DMS114 treated with DMSO at 0.1 percent for 48 hours (cell line): ENCODE results near the gene RBSN.
"Not testable (repeated sequence)": the region's sequence is repeated elsewhere in the genome, so short reads cannot be mapped to it uniquely, and the experiment has no call there.

Source experiments
- DNase-seq: peaks from one replicate; lab custom pipeline; 2025; ENCODE audit not compliant: unreplicated experiment; lab: John Stamatoyannopoulos, UW

RBSN gene

DNA sequence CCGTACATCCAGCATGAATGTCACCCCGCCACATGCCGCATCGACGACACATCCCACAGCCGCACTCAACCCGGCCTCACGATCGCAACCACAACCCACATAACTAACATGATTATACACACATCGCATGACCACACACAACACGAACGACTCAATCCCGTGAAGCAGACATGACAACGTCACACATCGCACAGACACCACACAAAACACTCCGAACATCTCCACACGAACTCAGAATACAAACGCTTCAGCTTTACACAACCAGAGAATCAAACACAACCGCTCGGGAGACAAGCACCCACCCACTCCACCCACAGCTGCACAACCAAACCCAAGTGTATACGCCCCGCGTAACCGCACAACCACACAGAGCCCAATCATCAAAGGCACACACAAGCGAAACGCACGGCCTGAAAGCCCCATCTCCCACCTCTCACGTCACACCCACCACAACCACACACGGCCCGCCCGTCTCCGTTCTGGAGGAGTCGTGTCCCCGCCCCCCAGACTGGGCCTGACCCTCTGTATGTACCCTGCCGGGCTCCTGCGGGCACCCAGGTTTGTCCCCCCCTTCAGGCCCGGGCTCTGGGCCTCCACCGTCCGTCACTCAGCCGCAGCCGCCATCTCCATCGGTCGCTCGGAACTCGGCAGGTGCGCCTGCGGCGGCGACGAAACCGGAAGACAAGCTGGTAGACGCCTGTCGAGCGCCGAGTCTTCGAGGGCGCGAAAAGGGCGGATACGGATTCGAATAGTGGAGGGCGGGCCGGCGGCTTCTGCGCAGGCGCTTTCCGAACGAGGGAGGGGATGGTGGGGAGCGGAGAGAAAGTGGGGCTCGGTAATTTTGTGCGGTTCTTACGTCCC lies at the start of gene RBSN:
Gene RBSN (minus strand): TSS at position 646 of the 861 bp plus-strand sequence. CDS start 3,028 bp downstream, outside the sequence.
- DNase-seq, result peak; percentile 86

DNA sequence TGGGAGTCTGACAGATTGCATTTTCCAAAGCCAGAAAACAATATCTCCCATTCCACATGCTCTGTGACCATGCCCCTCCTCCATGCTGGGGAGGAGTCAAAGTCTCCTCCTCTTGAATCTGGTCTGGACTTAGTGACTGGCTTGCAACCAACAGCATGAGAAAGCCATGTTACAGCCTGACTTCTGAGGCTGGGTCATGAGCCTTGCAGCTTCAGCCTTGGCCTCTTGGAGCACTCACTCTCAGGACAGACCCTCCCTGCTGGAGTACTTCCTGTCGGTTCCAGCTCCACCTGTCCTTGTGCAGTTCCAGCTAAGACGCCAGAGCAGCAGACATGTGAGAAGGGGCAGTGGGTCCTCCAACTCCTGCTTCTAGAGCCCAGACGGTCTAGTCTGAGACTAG lies 49.7 kb upstream of the RBSN start:
- DNase-seq, result no peak

DNA sequence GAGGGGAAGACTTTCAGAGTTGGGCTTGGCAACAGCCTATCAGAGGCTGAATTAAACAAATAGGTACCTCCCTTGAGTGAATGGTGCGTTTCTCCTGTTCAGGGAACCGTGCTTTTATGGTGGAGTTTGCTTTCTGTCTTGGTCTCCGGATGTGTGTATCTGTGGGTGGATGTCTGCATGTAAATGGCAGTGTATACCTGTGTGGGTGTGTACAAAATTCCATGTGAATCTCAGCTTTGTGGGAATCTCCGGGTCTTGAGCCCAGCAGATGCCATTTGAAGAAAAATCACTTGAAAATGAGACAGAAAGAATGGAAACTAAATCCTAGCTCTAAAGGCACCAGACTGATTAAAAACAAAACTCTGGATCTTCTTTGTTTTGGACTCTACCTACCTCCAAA lies 37.9 kb upstream of the RBSN start:
- DNase-seq, result not testable (repeated sequence)

DNA sequence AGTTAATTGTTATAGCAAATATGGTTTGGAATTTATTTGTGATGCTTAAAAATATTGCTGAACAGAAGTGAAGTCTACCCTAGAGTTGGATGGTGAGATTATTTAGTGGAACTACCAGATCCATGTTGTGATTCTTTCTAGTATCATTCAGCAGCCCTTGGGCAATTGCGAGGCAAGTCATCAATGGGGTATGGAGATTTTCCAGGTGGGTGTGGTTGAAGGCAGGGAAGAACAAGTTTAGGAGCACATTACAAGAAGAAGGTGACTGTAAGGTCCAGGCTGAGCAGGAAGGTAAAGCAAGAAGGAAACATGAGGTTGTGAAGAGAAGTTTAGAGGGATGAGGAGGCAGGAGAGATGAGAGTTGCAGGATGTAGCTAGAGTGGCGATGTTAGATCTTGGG lies 36.0 kb upstream of the RBSN start:
- DNase-seq, result not testable (repeated sequence)

DNA sequence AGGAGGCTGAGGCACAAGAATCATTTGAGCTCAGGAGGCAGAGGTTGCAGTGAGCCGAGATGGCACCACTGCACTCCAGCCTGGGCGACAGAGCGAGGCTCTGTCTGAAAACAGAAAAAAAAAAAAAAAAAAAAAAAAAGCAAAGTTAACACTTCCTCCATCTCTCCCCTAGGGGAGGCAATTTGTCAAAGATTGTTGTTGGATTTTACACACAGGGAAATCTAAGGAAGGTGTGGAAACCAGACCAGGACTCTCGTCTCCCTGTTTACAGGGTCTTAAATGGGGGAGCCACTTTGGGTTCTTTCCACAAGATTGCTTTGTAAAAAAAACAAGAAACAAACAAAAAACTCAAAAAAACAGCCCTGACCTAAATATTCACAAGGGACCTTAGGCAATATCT lies 29.5 kb upstream of the RBSN start:
- DNase-seq, result not testable (repeated sequence)

DNA sequence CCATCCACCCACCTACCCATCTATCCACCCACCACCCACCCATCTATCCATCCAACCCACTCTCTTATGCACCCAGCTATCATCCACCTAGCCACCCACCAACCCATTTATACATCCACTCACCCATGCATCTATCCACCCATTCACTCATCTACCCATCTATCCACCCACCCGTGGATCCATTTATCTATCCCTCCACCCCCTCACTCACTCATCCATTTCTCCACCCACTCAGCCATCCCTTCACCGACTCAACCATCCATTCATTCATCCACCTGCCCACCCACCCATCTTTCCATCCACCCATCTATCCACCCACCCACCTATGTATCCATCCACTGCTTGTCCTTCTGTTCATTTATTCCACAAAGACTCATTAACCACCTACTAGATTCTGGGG lies 28.0 kb upstream of the RBSN start:
- DNase-seq, result not testable (repeated sequence)

DNA sequence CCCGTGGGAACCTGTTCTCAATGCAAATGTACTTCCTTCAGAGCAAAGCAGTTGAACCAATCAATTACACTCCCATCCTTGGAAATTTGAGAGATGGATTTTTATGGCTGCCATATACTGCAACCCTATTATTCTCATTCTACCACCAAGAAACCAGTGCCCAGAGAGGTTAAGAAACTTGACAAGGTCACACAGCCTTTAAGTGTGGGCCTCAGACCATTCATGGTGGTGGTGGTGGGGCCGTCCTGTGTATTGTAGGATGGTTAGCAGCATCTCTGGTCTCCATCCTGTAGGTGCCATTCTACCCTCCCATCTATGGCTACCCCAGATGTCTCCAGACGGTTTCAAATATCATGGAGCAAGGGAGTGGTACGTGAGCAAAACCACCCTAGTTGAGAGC lies 23.4 kb upstream of the RBSN start:
- DNase-seq, result no peak

DNA sequence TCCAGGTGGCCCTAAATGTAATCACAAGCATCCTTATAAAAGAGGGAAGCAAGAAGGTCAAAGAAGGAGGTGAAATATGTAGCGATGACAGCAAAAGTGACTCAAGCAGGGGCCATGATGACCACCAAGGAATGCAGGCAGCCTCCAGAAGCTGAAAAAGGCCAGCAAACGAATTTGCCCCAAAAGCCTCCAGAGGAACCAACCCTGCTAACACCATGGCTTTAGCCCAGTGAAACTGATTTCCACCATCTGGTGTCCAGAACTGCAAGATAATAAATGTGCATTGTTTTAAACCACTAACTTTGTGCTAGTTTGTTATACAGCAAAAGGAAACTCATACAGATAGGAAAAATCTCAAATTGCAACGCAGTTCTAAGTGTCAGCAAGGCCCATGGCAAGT lies 23.0 kb upstream of the RBSN start:
- DNase-seq, result no peak

DNA sequence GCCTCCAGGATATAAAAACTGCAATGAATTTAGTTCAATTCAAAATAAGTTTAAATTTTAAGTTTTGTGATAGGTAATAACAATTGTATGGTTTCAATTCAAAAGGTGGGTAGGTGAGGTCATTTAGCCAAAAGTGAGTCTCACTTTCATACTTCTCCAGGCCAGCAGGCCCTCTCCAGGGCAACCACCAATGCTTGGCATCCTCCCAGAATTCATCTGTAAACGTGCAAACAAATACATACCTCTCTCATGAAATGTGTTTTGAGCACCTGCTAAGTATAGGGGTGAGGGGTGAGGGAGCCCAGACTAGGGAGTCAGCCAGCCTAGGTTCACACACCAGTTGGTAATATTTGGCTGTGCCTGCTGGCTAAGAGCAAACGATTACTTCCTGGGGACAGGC lies 22.0 kb upstream of the RBSN start:
- no peak for DNase-seq

DNA sequence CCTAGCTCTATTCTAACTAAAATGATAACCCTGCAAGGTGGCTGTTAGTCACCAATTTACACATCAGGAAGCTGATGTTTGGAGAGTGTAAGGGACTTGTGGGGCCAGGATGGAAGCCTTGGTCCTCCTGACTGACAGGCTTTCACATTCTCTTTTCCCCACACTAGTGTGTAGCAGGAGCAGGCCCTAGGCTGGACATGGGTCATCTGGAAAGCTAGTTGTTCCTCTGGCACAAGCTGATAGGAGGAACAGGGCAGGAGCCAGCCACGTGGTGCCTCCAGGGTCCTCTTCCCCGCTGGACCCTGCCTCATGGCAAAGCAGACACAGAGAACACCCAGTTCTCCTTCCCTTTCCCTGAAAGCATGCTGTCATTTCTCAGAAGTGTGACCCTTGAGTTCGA lies 18.1 kb upstream of the RBSN start:
- DNase-seq, result no peak

DNA sequence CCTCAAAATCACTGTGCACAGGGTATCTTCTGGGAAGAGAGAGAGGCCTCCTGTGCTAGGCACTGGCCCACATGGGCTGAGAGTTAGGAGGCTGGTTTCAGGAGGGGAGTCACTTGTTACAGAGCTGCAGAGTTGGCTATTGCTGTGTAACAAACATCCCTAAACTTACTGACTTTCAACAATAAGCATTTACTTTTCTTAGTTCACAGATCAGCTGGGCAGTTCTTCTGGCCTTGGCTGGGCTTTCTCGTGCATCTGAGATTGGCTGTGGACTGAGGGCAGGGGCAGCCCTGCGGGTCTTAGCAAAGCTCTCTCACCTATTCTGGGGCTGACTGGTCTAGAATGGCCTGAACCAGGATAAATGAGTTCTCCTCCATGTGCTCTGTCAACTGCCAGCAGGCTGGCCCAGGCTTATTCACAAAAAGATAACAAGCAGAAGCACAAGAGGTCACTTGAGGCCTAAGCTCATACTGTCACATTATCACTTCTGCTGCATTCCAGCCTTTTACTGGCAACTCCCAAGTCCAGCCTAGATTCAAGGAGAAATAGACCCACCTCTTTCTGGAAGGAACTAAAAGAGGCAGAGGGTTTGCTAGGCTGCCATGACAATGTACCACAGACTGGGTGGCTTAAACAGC lies 17.2 kb upstream of the RBSN start:
- DNase-seq, result no peak

DNA sequence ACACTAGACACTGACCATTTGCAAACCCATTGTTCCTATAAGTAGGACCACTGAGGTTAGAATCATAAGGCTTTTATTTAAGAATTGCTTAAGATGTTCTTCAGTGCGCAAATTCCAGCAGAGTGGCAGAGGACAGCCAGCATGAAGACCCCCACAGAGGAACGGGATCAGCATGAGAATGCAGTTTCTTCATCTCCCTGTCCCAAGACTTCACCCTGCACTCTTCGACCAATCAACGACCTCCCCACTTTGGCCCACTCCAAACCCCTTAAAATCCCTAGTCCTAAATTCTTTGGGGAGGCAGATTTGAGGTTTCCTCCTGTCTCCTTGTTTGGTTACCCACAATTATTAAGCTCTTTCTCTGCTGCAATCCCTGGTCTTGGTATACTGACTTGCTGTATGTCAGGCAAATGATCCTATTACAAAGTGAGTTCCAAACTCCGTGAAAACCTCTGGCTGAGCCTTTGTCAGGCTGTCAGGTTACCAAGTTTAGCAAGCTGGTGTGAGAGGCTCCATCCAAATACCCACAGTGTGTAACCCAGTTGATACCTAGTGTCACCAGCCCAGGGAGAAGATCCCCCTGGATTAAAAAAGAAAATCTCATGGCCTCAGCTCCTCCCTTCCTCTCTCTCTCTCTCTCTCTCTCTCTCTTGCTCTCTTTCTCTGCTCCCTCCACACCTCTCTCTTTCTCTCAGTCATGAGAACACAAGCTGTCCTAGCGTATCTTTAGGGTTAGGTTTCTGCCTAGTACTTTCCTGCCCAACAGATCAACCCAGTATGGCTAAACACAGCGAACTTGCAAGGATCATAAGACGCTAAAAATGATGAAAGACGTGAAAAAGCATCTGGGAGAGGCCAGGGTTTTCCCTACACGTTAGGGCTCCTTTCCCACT lies 15.8 kb upstream of the RBSN start:
- DNase-seq, result no peak

DNA sequence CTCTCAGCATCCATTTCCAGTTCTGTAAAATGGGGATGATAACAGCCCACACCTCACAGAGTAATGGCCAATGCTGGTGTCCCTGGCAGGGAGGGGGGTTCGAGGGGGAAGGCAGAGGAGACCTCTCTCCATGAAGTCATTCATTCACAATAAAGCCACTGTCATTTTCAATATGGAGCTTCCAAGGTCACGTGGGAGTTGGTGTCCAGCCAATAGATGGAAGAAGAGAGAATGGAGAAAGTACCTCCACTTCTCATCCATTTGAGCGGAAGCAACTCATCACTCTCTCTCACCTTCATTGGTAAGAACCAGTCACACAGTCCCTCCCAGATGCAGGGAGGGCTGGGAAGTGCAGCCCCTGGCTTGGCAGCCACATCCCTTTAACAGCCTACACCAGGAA lies 14.9 kb upstream of the RBSN start:
- no peak for DNase-seq

DNA sequence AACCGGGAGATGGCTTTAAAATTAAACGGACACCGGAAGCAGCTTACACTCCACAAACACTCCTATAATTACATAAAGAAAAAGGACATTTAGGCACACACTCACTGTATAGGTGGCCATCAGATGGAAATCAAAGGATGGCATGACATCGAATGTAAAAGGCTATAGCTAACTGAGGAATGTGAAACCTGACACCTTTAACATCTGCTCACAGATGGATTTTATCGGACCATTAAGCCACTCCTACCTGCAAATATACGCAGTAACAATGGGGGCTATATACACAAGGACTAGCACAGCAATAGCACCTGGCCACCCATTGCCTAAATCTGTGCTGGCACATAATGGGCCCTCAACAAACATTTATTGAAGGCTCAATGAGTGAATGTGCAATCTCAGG lies 14.5 kb upstream of the RBSN start:
- no peak for DNase-seq

DNA sequence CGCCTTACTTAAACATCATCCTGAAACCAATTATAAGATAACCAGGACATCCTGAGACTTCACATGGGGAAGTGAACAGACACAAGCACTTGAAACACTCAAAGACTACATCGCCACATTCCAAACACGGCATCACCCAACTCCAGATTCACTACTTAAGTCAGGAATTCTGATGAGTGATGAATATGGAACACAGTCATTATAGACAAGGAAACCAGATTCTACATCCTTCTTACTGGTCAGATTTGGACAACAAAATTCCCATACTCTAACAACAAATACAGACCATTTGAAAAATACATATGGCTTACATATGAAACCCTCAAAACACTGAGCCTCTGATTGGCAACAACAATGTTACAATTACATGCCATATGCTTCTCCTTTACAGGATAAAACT lies 13.1 kb upstream of the RBSN start:
- no peak for DNase-seq

DNA sequence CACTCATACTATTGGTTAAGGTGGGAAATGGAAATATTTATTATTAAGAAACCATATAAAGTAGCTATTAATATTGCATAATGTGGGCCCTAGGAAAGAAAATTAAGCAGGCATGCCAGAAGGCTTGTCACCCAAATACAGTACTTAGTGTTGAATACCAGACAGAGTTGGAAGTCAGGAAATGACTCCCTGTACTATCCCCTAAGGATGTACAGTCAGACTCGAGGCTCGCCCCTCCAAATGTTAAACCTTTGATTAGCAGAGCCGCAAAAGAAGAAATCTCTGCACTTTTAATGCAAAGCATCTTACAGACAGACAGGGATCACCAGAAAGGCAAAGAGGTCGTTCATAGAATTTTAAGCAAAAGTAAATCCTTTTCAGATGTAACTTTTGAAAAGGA lies 11.3 kb upstream of the RBSN start:
- no peak for DNase-seq

DNA sequence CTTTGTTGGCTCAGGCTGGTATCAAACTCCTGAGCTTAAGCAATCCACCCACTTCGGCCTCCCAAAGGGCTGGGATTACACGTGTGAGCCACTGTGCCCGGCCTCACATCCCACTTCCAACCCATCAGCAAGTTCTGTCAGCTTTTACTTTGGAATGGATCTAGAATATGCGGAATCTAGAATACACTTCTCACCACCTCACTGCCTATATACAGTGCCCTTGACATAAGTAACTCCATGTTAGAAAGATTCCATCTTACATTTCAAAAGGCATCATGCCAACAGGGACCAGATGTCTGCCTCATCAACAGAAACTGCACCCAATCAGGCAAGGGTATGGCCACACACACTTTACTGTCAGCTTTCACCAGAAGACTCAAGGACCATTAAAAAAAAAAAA lies 9.9 kb upstream of the RBSN start:
- DNase-seq, result no peak

DNA sequence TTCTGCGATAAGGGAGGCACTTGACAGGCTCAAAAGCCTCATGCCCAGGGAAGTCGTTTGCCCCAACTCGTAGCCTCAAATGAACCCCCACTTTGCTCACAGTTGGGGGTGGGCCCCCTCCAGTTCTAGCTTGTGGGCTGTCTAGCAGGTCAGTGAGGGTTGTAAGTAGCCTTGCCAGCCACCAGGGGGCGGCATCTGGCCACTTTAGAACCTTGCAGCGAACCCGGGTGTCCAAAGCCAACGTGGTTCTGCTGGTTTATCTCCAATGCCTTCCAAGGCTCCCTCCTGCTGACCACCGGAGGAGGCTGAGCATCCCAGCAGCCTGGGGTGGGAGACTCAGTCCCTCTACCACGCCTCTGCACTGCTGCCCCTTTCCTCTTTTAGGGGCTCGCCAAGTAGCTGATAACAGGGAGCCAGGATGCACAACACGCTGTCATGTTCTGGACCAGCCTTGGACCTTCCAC lies 9.2 kb upstream of the RBSN start:
- peak; percentile 33 for DNase-seq

DNA sequence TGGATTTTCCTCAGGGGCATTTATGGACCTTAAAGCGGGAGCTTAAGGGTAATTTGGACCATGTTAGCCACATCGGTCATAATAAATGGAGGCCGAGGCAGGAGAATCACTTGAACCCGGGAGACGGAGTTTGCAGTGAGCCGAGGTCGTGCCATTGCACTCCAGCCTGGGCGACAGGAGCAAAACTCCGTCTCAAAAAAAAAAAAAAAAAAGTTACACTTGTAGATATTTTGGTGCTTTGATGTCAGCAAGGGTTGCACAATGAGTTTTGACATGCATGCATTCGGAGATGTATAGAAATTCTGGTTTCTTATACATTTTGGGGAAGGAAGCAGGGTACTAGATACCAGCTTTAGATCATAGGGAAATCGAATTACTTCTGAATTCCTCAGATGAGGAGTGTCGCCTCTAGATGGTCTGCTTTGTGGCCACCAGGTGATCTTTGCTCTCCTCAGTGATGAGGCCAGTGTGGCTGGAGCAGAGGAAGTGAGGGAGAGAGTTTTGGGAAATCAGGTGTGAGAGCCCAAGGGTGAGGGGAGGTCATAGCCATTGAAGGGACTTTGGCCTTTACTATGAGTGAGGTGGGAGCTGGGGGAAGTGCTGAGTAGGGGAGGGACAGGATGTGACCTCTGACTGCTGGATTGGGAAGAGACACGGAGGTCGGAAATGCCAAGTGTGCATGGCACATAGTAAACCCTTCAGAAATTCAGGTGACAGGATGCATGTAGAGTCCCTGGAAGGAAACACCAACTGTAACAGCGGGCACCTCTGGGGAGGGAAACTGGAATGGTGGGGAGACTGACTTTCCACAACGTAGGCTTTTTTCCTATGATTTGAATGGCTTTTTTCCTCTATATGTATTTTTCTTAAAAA lies 8.4 kb upstream of the RBSN start:
- no peak for DNase-seq

DNA sequence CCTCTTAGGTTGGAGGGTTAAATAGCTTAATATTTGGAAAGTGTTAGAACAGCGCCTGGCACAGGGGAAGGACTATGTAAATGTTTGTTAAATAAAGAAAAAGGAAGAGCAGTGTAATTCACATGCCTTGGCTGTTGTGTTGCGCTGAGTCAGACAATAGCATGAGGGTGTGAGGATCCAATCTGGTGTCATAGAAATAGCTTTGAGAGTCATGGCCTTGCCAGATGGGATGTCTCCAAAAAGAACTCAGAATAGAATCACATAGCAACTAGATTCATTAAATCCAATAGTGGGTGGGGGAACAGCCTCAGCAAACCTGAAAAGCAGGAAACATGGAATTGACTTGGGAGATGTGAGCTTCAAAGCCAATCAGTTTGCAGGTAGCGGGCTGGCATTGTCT lies 3.9 kb upstream of the RBSN start:
- no peak for DNase-seq

DNA sequence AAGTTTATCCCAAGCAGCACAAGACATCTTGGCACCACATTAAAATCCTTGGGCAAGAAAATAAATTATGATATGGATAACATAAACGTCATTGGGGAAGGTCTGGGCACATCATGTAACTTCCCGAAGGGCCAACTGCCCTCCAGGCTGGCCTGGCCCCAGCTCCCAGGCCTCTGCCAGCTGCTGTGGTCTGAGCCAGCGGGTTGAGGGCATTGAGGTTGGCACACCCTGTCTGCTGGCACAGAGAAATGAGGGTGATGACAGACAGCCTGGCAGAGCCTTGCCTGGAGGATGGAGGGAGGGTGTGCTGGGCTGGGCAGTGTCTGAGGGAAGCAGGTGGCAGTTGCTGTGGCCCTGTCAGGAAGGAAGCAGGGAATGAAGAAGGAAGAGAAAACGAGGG lies 3.3 kb upstream of the RBSN start:
- DNase-seq, result no peak
